Activated CD4-positive, alpha-beta T cell treated with anti-CD3 and anti-CD28 coated beads, Interleukin-2, amount 10 ng/mL, durations not matched to agents 24 days and 14 days (primary cell): ENCODE results near the gene ATP8A1. TPM values are rescaled to one million over a fixed set of nuclear protein-coding genes. Genes with fewer than 3 reads are reported as not detected.
A peak's percentile ranks its signal among the peaks of the same experiment; 100 is the strongest.

Source experiments
- DNase-seq: peaks from one replicate; pipeline ENCODE4 v3.0.0; 2022
- H3K27ac Mint-ChIP-seq: one replicate; pipeline ENCODE4 v1.8.0; 2022; ENCODE audit warnings: mild to moderate bottlenecking, mixed read lengths
- H3K27me3 Mint-ChIP-seq: one replicate; pipeline ENCODE4 v1.8.0; 2022; ENCODE audit warnings: mixed read lengths
- H3K36me3 Mint-ChIP-seq: one replicate; pipeline ENCODE4 v1.8.0; 2022; ENCODE audit warnings: low read depth, mild to moderate bottlenecking, mixed read lengths
- H3K4me1 Mint-ChIP-seq: one replicate; pipeline ENCODE4 v1.8.0; 2021; ENCODE audit warnings: mixed read lengths
- H3K4me3 Mint-ChIP-seq: one replicate; pipeline ENCODE4 v1.8.0; 2022; ENCODE audit warnings: mild to moderate bottlenecking, moderate library complexity, mixed read lengths
- H3K9me3 Mint-ChIP-seq: one replicate; pipeline ENCODE4 v1.8.0; 2021; ENCODE audit warnings: mixed read lengths
- intact Hi-C: fragments of 100-400 bp; cut with micrococcal nuclease; formaldehyde crosslinking; loops from one replicate; pipeline ENCODE4 v1.15.1; 2023
- total RNA-seq: library from RNA; stranded (reverse); gene quantifications from 2 replicates; pipeline ENCODE4 v1.2.3, GENCODE V29; 2022

Gene ATP8A1
- total RNA-seq, 1 donor from 2014 or later = 24.3 TPM

DNA sequence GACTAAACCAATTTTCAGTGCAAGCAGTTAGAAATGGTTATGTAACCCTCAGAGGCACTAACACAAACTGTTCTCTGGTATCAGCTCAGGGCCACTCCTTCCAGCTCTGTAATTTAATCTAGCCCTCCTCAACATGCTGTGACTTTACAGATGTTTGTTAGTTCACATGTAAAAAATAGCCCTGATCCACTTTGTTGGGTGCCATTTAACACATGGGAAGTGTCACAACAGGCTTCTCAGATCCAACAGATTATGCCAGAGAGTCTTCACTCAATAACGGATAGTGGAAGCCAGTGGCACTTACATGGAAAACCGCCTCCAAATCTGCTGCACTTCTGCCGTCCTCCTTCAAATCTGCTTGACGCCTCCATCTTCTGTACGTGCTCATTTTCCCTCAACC, 51.6 kb downstream of the ATP8A1 start:
- Mint-ChIP-seq H3K36me3 (peaks cover 25% of the 10 kb centered on the region), H3K9me3 (peaks cover 6% of the 10 kb centered on the region), H3K4me1 (peaks cover 18% of the 10 kb centered on the region)

DNA sequence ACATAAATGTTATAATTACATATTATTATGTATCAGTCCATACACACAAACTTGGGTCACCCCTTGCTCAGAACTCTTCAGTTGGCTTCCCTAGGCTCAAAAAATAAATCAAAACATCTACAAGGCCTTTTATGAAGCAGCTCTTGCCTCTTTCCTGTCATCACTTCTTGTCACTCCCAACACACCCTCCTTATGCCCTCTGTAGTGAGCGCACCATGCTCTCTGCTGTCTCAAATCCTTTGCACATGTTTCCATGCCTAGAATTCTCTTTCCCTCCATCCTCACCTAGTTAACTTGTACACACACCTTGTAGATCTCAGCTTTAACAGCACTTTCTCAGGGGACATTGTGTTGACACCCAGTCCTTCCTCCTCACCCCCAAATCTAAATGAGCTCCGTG, 53.0 kb downstream of the ATP8A1 start:
- Mint-ChIP-seq H3K36me3 (peaks cover 21% of the 10 kb centered on the region), H3K4me3 (no peak overlapping the region), H3K27me3 (no peaks in the 10 kb centered on the region), H3K4me1 (peaks cover 12% of the 10 kb centered on the region), H3K27ac (no peak overlapping the region), H3K9me3 (no peaks in the 10 kb centered on the region)
- DNase-seq = peak; percentile 45
- intact Hi-C loops = no loop called here

More for the DNA sequence above, 51.6 kb downstream of the ATP8A1 start:
- H3K27ac Mint-ChIP-seq = no peak overlapping the region
- intact Hi-C loops = no loop called here
- DNase-seq = no peak
- no peaks in the 10 kb centered on the region for H3K27me3 Mint-ChIP-seq
- H3K4me3 Mint-ChIP-seq = no peak overlapping the region

DNA sequence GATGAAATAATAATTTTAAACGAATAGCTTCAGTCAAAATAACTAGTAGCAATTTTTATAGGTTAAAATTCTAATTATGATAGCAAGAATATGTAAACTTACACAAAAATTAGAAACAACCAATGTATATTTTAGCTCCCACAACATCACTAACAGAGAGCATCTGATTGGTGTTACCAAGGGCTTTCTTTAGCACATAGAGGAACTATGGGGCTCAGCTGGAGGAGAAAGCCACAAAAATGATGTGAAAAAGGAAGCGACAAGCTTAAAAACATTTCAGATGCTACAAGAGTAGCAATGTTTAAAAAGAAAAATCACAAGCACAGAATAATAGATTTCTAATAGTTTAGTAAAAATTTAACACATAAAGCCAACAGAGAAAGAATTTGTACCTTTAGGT, 56.3 kb downstream of the ATP8A1 start:
- intact Hi-C loops = no loop called here
- no peaks in the 10 kb centered on the region for H3K9me3 Mint-ChIP-seq
- H3K36me3 Mint-ChIP-seq = peaks cover 9% of the 10 kb centered on the region
- no peak overlapping the region for H3K4me3 Mint-ChIP-seq
- no peak overlapping the region for H3K27ac Mint-ChIP-seq
- H3K27me3 Mint-ChIP-seq = no peaks in the 10 kb centered on the region
- DNase-seq = no peak
- peaks cover 3% of the 10 kb centered on the region for H3K4me1 Mint-ChIP-seq

DNA sequence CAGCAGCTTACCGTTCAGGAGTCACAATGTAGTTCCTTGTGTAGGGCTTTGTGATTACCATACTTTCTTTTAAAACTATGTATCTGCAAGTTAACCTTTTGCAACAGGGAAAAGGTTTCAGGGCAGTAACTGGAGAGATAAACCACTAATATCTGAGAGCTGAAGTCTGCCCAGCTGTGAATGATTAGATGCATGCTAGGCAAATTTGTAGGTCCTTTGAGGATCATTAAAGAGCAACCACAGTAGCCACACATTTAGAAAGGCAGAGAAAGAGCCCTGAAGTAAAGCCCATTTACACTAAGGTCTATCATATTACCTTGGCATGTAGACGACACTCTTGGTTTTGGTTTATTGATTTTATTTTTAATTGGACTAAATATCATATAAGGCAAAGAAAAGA, 60.0 kb downstream of the ATP8A1 start:
- no peaks in the 10 kb centered on the region for H3K4me1 Mint-ChIP-seq
- no peak for DNase-seq
- peaks cover 2% of the 10 kb centered on the region for H3K36me3 Mint-ChIP-seq
- H3K9me3 Mint-ChIP-seq = no peaks in the 10 kb centered on the region
- H3K4me3 Mint-ChIP-seq = no peak overlapping the region
- no peak overlapping the region for H3K27ac Mint-ChIP-seq
- no peaks in the 10 kb centered on the region for H3K27me3 Mint-ChIP-seq
- intact Hi-C loops = no loop called here

DNA sequence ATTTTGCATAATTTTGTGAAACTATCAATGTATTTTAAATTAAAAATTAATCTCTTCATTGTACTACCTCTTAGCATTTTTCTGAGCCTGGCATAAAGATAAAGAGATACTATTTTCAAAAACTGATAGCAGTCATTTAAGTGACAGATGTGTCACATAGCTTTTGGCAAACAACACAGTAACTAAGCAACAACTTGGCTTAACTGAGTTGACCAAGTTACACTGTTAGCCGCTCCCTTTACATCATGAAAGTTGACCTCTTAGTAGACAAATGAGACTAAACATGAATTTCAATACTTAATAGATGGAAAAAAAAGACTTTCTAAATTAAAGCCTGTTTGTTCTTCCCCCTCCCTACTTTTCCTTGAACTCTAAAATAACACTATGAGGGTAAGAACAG, 62.0 kb downstream of the ATP8A1 start:
- H3K4me1 Mint-ChIP-seq = no peaks in the 10 kb centered on the region
- intact Hi-C loops = no loop called here
- H3K36me3 Mint-ChIP-seq = peaks cover 2% of the 10 kb centered on the region
- no peaks in the 10 kb centered on the region for H3K27me3 Mint-ChIP-seq
- DNase-seq = no peak
- no peaks in the 10 kb centered on the region for H3K9me3 Mint-ChIP-seq
- no peak overlapping the region for H3K27ac Mint-ChIP-seq
- H3K4me3 Mint-ChIP-seq = no peak overlapping the region

DNA sequence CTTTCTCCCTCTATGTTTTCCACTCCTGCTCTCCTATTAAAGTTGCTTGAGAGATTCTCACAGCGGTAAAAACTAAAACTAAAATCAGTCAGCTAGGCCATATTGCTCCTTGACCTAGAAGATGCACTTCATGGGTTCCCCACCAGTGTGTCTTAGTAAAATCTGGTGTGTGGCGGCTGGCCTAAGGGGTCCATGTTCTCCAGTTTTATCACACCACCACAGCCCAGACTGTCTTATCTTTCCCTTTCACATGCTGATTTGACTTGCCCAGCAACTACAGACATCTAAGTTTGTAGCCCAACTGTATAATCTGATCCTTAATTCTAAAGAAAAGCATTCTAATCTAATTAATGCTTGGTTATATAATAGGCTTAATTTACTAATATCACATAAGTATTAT, 68.0 kb downstream of the ATP8A1 start:
- DNase-seq = no peak
- intact Hi-C loops = no loop called here
- no peak overlapping the region for H3K4me3 Mint-ChIP-seq
- no peak overlapping the region for H3K27ac Mint-ChIP-seq
- no peaks in the 10 kb centered on the region for H3K27me3 Mint-ChIP-seq
- peaks cover 4% of the 10 kb centered on the region for H3K9me3 Mint-ChIP-seq
- H3K36me3 Mint-ChIP-seq = peaks cover 17% of the 10 kb centered on the region
- H3K4me1 Mint-ChIP-seq = no peaks in the 10 kb centered on the region

DNA sequence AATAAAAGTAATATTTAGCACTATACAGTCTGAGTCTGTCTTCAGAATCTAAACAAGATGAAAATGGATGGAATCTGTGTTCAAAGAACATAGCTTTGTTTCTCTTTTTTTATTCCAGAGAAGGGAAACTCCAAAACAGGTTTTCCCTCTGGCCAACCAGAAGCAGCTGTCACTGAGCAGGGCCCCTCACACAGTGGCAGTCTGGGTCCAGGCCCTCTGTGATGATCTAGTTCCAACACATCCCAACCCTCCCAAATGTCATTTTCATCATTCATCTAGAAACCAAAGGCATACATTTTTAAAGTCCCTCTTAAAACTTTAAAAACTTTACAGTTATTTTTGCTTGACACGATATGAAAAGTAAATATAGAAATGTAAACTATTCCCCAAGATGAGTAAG, 70.1 kb downstream of the ATP8A1 start:
- no peaks in the 10 kb centered on the region for H3K4me1 Mint-ChIP-seq
- H3K27ac Mint-ChIP-seq = no peak overlapping the region
- H3K4me3 Mint-ChIP-seq = no peak overlapping the region
- intact Hi-C loops = no loop called here
- peaks cover 24% of the 10 kb centered on the region for H3K36me3 Mint-ChIP-seq
- no peaks in the 10 kb centered on the region for H3K27me3 Mint-ChIP-seq
- peaks cover 4% of the 10 kb centered on the region for H3K9me3 Mint-ChIP-seq
- no peak for DNase-seq

DNA sequence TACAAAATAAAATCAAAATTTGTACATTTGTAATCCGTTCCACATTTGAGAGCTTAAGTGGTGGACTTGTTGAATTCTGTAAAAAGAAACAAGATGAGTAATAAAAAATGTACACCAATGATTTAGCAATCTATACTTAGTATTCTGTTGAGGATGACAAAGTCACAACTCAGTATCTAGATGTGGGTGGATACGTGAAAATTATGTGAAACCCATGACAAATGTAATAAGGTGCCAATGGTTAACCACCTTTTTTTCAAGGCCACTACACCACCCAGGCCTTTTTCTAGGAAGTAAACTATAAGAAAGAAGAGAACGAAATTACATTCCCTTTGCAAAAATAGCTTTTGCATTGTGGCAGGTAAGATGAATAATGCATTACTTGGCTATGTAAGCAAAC, 77.0 kb downstream of the ATP8A1 start:
- Mint-ChIP-seq H3K4me3 (no peak overlapping the region), H3K4me1 (peaks cover 7% of the 10 kb centered on the region), H3K9me3 (no peaks in the 10 kb centered on the region), H3K27ac (no peak overlapping the region), H3K36me3 (peaks cover 42% of the 10 kb centered on the region), H3K27me3 (no peaks in the 10 kb centered on the region)
- no peak for DNase-seq
- intact Hi-C loops = loop anchor here (1.0 kb wide), 1 partner anchor 77 kb away; the partner anchor contains the start of gene ATP8A1

DNA sequence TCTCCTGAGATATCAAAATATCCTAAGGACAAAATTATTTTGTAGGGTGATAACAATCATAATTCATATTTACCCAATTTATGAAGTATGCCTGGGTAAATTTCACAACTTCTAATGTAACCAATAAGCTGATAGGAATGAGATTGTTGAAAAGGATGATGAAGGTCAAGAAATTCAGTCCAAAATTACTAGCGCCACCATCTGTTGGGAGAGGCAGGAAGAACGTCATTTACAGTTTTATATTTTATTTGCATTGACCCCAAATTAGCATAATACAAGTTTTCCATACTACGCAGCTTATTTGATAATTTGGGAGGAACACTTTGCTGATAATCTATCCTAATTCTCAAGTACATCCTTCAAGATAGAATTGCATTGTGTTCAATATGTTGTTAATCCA, 78.7 kb downstream of the ATP8A1 start:
- intact Hi-C loops = no loop called here
- DNase-seq = no peak
- peaks cover 38% of the 10 kb centered on the region for H3K36me3 Mint-ChIP-seq
- H3K4me3 Mint-ChIP-seq = no peak overlapping the region
- H3K9me3 Mint-ChIP-seq = no peaks in the 10 kb centered on the region
- H3K27me3 Mint-ChIP-seq = no peaks in the 10 kb centered on the region
- H3K27ac Mint-ChIP-seq = no peak overlapping the region
- H3K4me1 Mint-ChIP-seq = peaks cover 7% of the 10 kb centered on the region

DNA sequence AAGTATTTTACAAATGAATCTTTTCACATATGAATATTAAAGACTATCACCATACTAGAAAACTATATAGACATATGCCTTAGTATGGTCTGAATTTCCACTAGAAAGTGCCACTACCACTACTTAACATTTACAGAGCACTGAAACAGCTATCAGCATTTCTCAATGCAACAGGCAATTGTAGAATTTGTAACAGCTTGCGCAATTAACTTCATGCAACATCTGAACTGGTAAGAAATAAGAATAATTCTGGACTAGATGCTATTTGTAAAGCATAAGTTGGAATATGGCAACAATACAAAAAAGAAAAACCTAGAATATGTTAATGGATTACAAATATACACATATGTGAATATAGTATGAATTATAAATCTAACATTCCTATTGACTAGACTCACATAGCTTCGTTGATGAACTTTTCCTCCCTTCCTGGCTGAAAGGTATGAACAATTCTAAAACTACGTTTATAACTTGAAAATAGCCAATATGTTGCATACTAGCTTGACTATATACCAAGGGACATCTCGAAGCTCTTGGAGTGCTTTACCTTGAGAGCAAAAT, 82.0 kb downstream of the ATP8A1 start:
- H3K4me1 Mint-ChIP-seq = peaks cover 4% of the 10 kb centered on the region
- H3K27ac Mint-ChIP-seq = no peak overlapping the region
- intact Hi-C loops = no loop called here
- no peaks in the 10 kb centered on the region for H3K9me3 Mint-ChIP-seq
- H3K4me3 Mint-ChIP-seq = no peak overlapping the region
- DNase-seq = no peak
- no peaks in the 10 kb centered on the region for H3K27me3 Mint-ChIP-seq
- H3K36me3 Mint-ChIP-seq = peaks cover 22% of the 10 kb centered on the region

DNA sequence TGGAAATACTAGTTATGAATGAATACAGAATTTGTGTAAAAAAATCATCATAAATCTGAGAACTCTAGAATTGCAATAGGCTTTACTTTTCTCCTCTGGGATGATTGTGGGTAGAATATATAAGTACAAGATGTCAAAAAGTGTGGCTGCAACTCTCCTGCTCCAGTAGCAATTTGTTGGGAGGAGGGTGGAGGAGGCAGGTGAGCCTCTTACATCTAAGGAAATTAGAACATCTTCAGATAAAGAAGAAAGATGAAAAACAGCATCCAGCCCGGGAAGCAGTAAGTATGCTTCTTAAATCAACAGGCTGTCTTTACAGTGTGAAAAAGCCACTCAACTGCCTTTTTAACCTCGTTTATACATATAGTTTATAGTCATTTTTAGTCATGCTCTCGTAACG, 83.7 kb downstream of the ATP8A1 start:
- no peak for DNase-seq
- Mint-ChIP-seq H3K27ac (no peak overlapping the region), H3K9me3 (no peaks in the 10 kb centered on the region), H3K4me1 (no peaks in the 10 kb centered on the region), H3K4me3 (no peak overlapping the region), H3K36me3 (peaks cover 17% of the 10 kb centered on the region), H3K27me3 (no peaks in the 10 kb centered on the region)
- intact Hi-C loops = no loop called here

DNA sequence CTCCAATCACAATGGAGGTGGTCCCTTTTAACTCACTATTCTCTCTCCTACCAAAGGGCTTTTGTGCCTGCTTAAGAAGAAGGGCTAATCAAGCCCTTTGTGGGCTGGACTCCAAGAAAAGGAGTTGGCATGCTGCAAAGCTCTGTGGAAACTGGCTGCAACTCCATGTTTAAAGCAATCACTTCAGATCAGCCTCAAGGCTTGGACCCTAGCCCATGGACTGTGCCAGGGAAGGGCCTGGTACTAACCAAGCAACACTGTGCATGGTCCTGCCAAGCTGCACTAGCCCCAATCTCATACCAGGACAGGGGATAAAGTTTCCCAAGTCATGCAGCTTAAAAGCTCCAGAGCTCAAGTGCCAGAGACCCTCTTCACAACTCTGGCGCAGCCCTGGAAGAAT, 86.7 kb downstream of the ATP8A1 start:
- intact Hi-C loops = no loop called here
- no peak overlapping the region for H3K27ac Mint-ChIP-seq

DNA sequence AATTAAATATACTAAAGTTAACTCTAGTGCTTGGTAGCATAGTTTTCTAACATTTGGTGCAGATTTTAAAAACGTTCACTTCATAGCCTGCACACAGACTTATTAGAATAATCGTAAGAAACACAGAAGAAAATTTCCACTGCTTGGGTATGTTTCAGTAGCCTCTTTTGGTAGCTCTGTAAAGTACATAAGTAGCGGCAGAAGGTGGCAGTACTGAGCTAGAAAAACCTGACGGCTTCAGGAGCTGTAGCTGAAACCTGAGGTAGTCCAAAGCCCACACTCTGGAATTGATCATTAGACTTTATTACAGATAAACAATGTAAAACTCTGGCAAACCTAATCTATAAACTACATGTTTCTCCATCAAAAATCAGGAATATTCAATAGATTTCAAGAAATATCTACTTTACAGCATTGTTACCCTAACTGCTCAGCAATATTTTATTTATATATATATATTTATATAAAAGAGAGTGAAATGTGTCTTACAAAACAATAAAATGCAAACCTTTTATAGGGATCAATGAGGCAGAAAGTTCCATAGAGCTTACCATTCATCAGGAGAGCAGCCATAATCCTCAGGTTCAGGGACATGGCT, 88.2 kb downstream of the ATP8A1 start:
- intact Hi-C loops = loop anchor here (1.0 to 2.0 kb wide), 4 partner anchors 86 to 297 kb away; no protein-coding TSS in a partner anchor
- H3K4me3 Mint-ChIP-seq = no peak overlapping the region

More for the DNA sequence above, 86.7 kb downstream of the ATP8A1 start:
- no peak for DNase-seq
- no peaks in the 10 kb centered on the region for H3K4me1 Mint-ChIP-seq
- peaks cover 4% of the 10 kb centered on the region for H3K36me3 Mint-ChIP-seq
- H3K27me3 Mint-ChIP-seq = no peaks in the 10 kb centered on the region
- no peak overlapping the region for H3K4me3 Mint-ChIP-seq
- H3K9me3 Mint-ChIP-seq = no peaks in the 10 kb centered on the region

DNA sequence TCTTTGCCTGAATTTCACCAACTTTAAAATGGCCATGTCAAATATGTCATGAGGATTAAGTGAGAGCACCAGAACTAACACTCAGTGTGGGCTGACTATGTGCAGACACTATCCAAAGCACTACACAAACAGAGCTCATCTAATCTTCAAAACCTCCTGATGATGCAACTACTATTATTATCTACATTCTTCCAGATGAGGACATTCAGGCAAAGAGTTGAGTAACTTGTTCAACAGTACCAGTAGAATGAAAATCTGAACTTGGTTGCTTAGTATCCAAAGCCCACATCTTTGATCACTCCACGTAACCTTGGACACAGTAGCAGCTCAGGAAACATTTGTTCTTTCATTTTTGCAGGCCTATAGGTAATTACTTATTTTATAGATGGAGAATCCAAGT, 90.1 kb downstream of the ATP8A1 start:
- no peak for DNase-seq
- Mint-ChIP-seq H3K4me3 (no peak overlapping the region), H3K36me3 (peaks cover 5% of the 10 kb centered on the region), H3K27ac (no peak overlapping the region), H3K27me3 (no peaks in the 10 kb centered on the region), H3K9me3 (no peaks in the 10 kb centered on the region), H3K4me1 (no peaks in the 10 kb centered on the region)
- intact Hi-C loops = no loop called here

More for the DNA sequence above, 88.2 kb downstream of the ATP8A1 start:
- peak; percentile 89 for DNase-seq
- H3K9me3 Mint-ChIP-seq = no peaks in the 10 kb centered on the region
- peaks cover 2% of the 10 kb centered on the region for H3K36me3 Mint-ChIP-seq
- H3K27me3 Mint-ChIP-seq = no peaks in the 10 kb centered on the region
- no peak overlapping the region for H3K27ac Mint-ChIP-seq
- no peaks in the 10 kb centered on the region for H3K4me1 Mint-ChIP-seq

DNA sequence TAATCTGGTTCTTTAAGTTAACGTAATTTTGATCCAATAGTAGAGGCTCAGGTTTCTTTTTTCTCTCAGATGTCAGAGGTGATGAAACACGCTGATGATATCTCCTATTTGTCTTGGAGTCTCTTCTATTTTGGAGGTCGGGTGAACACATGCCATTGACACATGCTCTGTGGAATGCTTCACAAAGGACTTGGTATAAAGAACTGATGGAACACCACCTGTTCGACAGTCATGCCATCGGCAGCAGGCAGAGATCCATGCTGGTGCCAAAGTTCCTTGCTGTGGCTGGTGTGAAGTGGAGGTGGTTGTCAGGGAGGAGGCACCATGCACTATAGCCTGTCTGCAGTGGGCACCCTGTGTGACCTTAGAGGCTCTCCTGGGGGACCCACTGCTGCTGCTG, 94.9 kb downstream of the ATP8A1 start:
- Mint-ChIP-seq H3K27me3 (no peaks in the 10 kb centered on the region), H3K4me1 (no peaks in the 10 kb centered on the region), H3K9me3 (no peaks in the 10 kb centered on the region), H3K4me3 (no peak overlapping the region), H3K36me3 (peaks cover 8% of the 10 kb centered on the region), H3K27ac (no peak overlapping the region)
- intact Hi-C loops = no loop called here
- DNase-seq = no peak
